Spleen (tissue), 7 donors: ENCODE data around the gene SBDS.

ENCODE experiments used
- CTCF ChIP-seq, 11 experiments: fragments of 200-600 bp in 7 of 11; fragments of 450-650 bp in 4 of 11; sonication (generic) in 4 of 11; IDR thresholded peaks in 8 of 11; conservative IDR thresholded peaks in 3 of 11; 1 replicate in 7 of 11; 2 replicates in 4 of 11; pipeline versions ENCODE4 v1.4.0 to v1.8.0; 2016 to 2021; ENCODE audit warnings: antibody characterized with exemption in 11 of 11, inconsistent platforms in 4 of 11, mild to moderate bottlenecking in 1 of 11
- POLR2A ChIP-seq, 3 donors: fragments of 450-650 bp; IDR thresholded peaks; one replicate each; pipeline ENCODE4 v1.5.1; 2017; ENCODE audit warnings: antibody characterized with exemption in 3 of 3, mild to moderate bottlenecking in 1 of 3
- donor health status: DM: no; HTN: no; CAD: no; lungs with moderate emphysema.
- donor health status: DM: no; HTN: no; CAD: no.
- donor health status: DM: no; HTN: no; CAD: no.

GRCh38 chr7:66937940-66938339 lies 57.4 kb downstream of the SBDS start:
- TF ChIP-seq CTCF (IDR thresholded peaks at IDR 0.05 in 8 of 11, conservative IDR thresholded peaks at IDR 0.05 in 3 of 11) (no peak), POLR2A (IDR thresholded peaks at IDR 0.05) (no peak)
